ENCODE data around the gene ASPSCR1.

ASPSCR1 gene

DNA sequence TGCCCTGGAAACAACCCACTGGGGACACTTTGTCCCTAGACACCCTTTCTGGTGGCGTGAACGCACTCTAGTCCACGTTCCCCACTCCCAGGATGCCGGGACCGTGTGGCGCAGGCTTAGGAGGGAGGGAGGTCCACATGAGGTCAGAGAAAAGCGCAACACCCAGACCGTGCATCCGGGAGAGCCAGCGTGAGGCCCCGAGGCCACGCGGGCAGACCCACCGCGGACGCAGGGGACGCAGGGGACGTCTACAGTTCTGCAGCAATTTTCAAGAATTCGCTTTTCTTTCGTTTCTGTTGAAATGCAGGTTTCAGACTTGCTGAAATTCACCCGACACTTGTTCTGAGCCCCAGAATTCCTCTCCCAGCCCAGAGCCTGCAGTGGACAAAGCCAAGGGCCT is 69.5 kb downstream of the ASPSCR1 start:
- TF ChIP-seq, protein P1, sequence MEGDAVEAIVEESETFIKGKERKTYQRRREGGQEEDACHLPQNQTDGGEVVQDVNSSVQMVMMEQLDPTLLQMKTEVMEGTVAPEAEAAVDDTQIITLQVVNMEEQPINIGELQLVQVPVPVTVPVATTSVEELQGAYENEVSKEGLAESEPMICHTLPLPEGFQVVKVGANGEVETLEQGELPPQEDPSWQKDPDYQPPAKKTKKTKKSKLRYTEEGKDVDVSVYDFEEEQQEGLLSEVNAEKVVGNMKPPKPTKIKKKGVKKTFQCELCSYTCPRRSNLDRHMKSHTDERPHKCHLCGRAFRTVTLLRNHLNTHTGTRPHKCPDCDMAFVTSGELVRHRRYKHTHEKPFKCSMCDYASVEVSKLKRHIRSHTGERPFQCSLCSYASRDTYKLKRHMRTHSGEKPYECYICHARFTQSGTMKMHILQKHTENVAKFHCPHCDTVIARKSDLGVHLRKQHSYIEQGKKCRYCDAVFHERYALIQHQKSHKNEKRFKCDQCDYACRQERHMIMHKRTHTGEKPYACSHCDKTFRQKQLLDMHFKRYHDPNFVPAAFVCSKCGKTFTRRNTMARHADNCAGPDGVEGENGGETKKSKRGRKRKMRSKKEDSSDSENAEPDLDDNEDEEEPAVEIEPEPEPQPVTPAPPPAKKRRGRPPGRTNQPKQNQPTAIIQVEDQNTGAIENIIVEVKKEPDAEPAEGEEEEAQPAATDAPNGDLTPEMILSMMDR (IDR thresholded peaks at IDR 0.05) = no peak
- no peak overlapping the region for H3K27ac ChIP-seq
- H3K4me3 ChIP-seq = no peak overlapping the region
- no peak for DNase-seq (ENCODE audit: low spot score)

DNA sequence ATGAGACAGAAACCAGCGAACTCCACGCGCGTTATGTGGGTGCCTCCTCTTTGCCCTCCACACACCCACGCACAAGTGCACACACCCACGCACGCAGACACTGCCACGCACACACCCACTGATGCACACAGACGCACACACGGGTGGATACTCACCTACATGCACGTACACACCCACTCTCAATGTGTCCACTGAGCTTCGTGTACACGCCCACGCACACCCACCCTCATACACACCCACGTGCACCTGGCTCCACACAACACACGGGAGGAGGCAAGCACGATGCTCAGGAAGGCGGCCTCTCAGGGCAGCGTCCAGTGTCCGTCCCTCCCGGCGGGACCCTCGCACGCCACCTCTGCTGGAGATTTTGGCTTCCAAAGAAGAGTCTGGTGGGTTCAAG is 70.0 kb downstream of the ASPSCR1 start:
- Histone ChIP-seq H3K4me3 (no peak overlapping the region), H3K27ac (no peak overlapping the region)
- TF ChIP-seq, protein P1 (IDR thresholded peaks at IDR 0.05) = no peak
- no peak for DNase-seq (ENCODE audit: low spot score)

DNA sequence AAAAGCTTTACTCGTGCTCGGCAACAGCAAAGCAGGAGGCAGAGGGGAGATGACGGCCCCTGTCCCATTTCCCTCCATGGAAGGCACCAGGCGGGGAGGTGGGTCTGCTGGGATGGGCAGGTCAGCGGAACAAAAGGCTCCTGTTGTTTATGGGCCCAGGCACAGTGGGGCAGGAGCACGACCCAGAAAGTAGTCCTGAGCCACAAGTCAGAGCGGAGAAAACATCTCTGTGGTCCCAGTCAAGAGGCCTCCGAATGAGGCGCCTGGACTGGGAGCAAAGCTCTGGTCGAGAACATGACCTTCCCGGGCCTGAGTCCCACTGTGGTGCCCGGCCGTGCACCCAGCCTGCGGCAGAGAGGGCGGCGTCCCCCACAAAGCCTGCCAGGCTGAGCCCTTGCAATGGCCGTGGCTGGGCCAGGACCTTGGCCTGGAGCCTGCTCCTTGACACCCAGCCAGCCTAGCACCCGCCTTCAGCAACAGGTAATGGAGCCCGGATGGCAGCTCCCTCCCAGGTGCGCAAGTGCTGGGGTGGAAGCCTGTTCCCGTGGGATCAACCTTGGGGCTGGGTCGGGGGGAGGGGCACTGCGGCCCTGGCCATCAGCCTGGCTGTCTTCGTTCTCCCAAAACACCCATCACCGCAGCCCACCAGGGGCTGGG is 70.6 kb downstream of the ASPSCR1 start:
- DNase-seq (ENCODE audit: low spot score) = no peak
- TF ChIP-seq, protein P1 (IDR thresholded peaks at IDR 0.05) = no peak
- Histone ChIP-seq H3K4me3 (no peak overlapping the region), H3K27ac (no peak overlapping the region)

DNA sequence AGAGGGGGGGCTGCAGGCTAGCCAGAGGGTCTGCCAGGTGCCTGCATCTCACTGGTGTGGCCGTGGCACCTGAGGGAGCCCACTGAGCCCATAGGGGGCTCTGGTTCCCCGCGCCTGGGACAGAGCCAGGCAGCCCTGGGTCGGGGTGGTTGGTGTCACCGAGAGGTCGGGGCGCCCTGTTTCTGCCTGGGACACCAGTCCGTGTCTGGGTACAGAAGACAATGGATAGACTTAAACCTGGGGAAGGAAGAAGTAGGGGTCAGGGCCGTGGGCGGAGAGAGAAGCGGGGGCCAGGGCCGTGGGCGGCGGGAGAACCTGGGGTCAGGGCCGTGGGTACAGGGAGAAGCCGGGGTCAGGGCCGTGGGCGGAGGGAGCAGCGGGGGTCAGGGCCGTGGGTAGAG is 71.1 kb downstream of the ASPSCR1 start:
- H3K4me3 ChIP-seq = no peak overlapping the region
- H3K27ac ChIP-seq = no peak overlapping the region
- no peak for DNase-seq (ENCODE audit: low spot score)
- TF ChIP-seq, protein P1 (IDR thresholded peaks at IDR 0.05) = no peak

DNA sequence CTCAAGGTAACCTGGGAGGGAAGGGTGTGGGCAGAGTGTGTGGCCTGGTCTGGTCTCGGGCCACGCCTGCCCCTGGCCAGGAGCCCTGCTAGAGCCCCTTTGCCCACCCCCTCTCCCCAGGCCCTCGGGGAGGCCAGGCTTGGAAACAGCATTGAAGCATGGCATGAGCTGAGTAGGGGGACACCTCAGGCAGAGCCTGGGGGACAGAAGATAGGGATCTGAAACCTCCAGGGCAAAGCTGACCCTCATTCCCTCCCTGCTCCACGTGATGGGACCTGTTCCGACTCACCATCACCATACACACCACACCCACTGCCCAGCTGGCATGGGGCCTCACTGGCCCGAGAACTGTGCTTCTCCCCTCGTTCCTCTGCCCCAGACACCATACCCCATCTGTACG is 71.7 kb downstream of the ASPSCR1 start:
- Histone ChIP-seq H3K27ac (no peak overlapping the region), H3K4me3 (no peak overlapping the region)
- TF ChIP-seq, protein P1 (IDR thresholded peaks at IDR 0.05) = no peak
- DNase-seq (ENCODE audit: low spot score) = no peak

DNA sequence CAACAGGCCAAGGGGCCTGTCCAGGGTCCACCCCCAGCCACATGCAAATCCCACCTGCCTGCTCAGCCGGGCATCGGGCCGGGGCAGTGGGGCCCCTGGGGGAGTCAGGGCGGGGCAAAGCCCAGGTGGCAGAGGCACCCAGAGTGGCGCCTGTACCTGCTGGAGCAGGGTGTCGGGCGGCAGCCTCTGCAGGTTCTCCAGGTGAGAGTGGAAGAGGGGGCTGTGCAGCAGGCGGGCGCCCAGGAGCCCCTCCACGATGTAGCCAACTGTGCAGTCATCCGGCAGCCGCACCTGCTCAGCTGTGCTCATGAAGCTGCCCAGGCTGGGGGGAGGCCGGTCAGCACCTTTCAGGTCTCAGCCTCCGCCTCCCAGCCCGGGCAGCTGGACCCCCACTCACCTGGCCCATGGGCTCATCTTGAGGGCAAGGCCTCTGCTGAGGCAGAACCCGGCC is 72.1 kb downstream of the ASPSCR1 start:
- TF ChIP-seq, protein P1 (IDR thresholded peaks at IDR 0.05) = no peak
- H3K27ac ChIP-seq = no peak overlapping the region
- H3K4me3 ChIP-seq = no peak overlapping the region
- no peak for DNase-seq (ENCODE audit: low spot score)

DNA sequence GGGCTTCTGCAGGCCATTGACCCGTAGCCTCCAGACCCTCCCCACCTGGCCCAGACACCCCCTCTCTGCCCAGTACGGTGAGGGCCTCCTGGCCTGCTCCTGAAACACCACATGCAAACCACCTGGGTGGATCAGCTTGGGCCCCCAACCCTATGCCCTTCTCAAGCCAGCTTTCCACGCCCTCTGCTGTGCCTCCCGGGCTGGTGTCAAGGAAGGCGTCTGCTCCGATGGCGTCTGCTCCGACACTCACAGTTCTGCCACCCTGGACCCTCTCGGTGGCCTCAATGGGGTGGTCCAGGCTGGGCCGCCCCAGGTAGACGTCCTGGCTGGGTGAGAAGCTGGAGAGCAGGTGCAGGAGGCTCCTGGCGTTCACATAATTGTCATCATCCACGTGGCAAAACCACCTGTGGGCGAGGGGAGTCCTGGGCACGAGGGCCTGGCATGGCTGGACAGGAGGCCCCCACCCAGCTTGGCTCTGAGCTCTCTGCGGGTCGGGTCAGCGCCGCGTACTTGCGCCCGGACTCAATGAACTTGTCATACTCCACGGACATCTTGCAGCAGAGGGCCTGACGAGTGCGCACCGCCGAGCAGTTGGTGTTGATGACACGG is 72.8 kb downstream of the ASPSCR1 start:
- H3K27ac ChIP-seq = no peak overlapping the region
- DNase-seq (ENCODE audit: low spot score) = no peak
- TF ChIP-seq, protein P1 (IDR thresholded peaks at IDR 0.05) = no peak
- peak overlapping the region; percentile 100 for H3K4me3 ChIP-seq
